ENCODE measurements around the gene PGM5.

Gene PGM5

DNA sequence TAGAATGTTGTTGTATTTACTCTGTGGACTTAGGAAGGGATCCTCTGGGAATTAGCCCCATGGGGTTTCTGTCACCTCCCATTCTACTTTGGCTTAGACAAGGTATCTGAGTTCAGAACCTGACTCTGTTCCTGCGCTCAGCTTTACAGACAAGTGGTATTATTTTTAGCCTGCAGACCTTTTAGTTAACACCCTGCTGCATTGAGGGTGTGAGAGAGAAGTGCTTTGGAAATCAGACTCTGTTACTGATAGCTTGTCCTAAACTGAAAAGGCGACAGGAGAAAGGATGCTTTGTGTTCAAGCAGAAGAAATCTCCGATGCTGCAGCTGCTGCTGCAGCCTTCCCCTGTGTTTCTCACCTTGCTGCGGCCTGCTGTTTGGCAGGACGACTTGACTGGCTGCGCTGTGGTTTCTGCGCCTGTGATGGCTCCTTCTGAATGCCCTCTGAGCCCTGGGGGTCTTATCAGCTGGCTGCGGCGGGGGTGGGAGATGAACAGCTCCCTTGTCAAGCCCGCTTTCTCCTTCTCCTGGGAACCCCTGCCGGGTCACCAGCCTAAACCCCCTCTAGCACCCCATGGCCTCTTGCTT lies 61.9 kb downstream of the PGM5 start:
- no peaks in the 10 kb centered on the region for H3K4me1 ChIP-seq (ENCODE audit: control insufficient read depth in 1 of 2, insufficient read depth in 1 of 2, low read depth in 1 of 2, low read length in 1 of 2)
- H3K9me3 ChIP-seq: no peaks in the 10 kb centered on the region
- TF ChIP-seq, protein P1, sequence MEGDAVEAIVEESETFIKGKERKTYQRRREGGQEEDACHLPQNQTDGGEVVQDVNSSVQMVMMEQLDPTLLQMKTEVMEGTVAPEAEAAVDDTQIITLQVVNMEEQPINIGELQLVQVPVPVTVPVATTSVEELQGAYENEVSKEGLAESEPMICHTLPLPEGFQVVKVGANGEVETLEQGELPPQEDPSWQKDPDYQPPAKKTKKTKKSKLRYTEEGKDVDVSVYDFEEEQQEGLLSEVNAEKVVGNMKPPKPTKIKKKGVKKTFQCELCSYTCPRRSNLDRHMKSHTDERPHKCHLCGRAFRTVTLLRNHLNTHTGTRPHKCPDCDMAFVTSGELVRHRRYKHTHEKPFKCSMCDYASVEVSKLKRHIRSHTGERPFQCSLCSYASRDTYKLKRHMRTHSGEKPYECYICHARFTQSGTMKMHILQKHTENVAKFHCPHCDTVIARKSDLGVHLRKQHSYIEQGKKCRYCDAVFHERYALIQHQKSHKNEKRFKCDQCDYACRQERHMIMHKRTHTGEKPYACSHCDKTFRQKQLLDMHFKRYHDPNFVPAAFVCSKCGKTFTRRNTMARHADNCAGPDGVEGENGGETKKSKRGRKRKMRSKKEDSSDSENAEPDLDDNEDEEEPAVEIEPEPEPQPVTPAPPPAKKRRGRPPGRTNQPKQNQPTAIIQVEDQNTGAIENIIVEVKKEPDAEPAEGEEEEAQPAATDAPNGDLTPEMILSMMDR (IDR thresholded peaks at IDR 0.05): no peak
- H3K27me3 ChIP-seq: no peaks in the 10 kb centered on the region
- no peak overlapping the region for H3K4me3 ChIP-seq (ENCODE audit: low read depth in 1 of 2, low read length in 1 of 2)
- no peak overlapping the region for H3K27ac ChIP-seq
- H3K36me3 ChIP-seq: no peaks in the 10 kb centered on the region

DNA sequence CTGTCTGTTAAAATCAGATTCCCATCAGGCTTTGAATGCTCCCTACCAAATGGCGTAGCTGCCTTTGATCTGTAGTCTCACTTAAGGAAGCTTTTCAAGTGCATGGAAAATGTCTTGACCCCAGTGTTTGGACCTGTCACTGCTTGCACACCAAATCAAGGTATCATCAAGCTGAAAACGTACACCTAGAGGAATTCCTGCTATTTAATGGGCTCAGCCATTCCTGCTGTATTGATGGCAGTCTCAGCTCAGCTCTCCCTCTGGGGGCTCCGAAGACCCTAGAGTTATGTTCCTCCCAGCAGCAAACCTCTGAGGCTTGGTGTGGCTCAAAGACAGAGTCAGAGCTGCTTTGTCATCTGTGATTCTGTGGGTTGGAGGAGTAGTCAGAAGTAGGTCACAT lies 63.5 kb downstream of the PGM5 start:
- Histone ChIP-seq H3K9me3 (no peaks in the 10 kb centered on the region), H3K27me3 (no peaks in the 10 kb centered on the region), H3K4me1 (ENCODE audit: control insufficient read depth in 1 of 2, insufficient read depth in 1 of 2, low read depth in 1 of 2, low read length in 1 of 2) (no peaks in the 10 kb centered on the region), H3K4me3 (ENCODE audit: low read depth in 1 of 2, low read length in 1 of 2) (no peak overlapping the region), H3K27ac (no peak overlapping the region), H3K36me3 (no peaks in the 10 kb centered on the region)
- TF ChIP-seq, protein P1 (IDR thresholded peaks at IDR 0.05): no peak

DNA sequence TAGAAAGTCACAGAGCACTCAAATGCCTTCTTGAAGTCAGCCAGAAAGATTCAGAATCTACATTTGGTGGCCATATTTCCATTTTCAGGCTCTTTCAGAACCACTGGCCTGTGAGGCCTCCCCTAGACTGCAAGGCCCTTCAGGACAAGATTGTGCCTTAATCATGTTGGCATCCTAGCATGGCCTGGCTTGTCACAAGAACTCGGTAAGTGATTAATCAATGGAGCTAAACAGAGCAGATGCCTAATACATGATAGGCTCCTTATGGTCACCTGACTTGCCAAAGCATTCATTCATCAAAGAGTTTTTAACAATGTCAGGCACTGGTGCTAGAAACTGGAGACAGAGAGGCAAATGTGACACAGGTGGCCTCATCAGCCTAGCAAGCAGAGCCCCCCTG lies 70.3 kb downstream of the PGM5 start:
- TF ChIP-seq, protein P1 (IDR thresholded peaks at IDR 0.05): no peak
- H3K4me1 ChIP-seq (ENCODE audit: control insufficient read depth in 1 of 2, insufficient read depth in 1 of 2, low read depth in 1 of 2, low read length in 1 of 2): no peaks in the 10 kb centered on the region
- no peaks in the 10 kb centered on the region for H3K9me3 ChIP-seq
- H3K4me3 ChIP-seq (ENCODE audit: low read depth in 1 of 2, low read length in 1 of 2): no peak overlapping the region
- no peak overlapping the region for H3K27ac ChIP-seq
- H3K36me3 ChIP-seq: no peaks in the 10 kb centered on the region
- H3K27me3 ChIP-seq: no peaks in the 10 kb centered on the region

DNA sequence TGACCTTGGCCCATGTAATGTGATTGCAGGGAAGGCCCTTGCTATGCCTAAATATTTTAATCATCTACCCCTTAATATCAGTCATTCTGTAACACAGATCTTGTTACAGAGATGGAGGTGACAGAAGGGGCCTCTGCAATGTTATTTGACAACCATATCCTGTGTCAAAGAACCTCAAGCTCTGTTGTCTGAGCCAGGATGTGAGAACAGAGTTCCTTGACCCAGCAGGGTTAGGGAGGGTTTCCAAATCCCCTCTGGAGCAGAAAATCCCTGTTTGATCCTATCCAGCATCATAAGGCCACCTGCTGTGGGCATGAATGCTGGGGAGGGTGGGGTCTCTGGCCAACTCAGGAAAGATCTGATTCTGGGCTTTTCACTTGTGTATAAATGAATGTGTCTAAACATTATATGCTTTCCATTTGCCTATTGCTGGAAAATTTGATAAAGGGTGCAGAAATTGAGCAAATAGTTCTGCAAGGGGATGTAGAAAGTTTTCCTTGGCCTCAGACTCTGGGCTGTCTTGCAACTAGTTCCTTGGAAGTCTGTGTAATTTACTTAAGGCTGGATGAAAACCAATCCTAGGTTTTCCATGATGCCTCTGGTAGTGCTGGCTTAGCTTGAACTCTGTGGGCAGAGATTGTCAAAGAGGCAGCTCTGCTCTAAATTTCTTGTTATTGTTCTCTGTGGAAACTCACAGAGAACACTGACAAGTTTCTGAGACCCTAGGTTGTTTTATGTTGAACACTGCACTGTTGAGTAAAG lies 71.0 kb downstream of the PGM5 start:
- H3K27ac ChIP-seq: no peak overlapping the region
- H3K4me1 ChIP-seq (ENCODE audit: control insufficient read depth in 1 of 2, insufficient read depth in 1 of 2, low read depth in 1 of 2, low read length in 1 of 2): no peaks in the 10 kb centered on the region
- H3K27me3 ChIP-seq: no peaks in the 10 kb centered on the region
- TF ChIP-seq, protein P1 (IDR thresholded peaks at IDR 0.05): no peak
- no peaks in the 10 kb centered on the region for H3K36me3 ChIP-seq
- no peaks in the 10 kb centered on the region for H3K9me3 ChIP-seq
- H3K4me3 ChIP-seq (ENCODE audit: low read depth in 1 of 2, low read length in 1 of 2): no peak overlapping the region

DNA sequence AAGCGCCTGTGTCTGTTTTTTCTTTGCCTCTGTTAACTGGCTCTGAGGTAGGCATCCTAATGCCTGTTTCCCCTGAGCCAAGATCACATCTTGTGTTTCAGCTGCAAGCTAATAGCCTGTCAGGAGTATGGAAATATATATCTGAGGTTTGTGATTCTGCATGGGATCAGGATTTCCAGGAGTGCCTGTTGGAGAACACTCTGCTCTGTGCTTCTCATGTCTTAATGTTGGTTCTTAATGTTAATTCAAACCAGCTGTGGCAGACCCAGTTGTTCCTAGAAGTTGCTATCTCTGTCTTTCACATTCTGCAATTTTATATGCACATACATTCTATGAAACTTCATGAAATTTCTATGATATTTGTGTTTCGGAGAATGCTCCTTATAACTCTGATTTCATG lies 72.1 kb downstream of the PGM5 start:
- TF ChIP-seq, protein P1 (IDR thresholded peaks at IDR 0.05): no peak
- no peak overlapping the region for H3K4me3 ChIP-seq (ENCODE audit: low read depth in 1 of 2, low read length in 1 of 2)
- H3K27ac ChIP-seq: no peak overlapping the region
- no peaks in the 10 kb centered on the region for H3K9me3 ChIP-seq
- H3K4me1 ChIP-seq (ENCODE audit: control insufficient read depth in 1 of 2, insufficient read depth in 1 of 2, low read depth in 1 of 2, low read length in 1 of 2): no peaks in the 10 kb centered on the region
- no peaks in the 10 kb centered on the region for H3K36me3 ChIP-seq
- no peaks in the 10 kb centered on the region for H3K27me3 ChIP-seq
